Brain (organoid and tissue), 1 donor: ENCODE data around the gene LRRC32. TPM values are rescaled to one million over a fixed set of nuclear protein-coding genes. Genes with fewer than 3 reads are reported as not detected.

Experiments used
- polyA plus RNA-seq: library from polyadenylated mRNA; stranded (reverse); fragments of 350-450 nt; fragmentation: Illumina TruSeq; extraction: RNeasy Lipid Tissue Mini Kit (QIAGEN cat#74804); gene quantifications from one replicate; pipeline ENCODE4 v1.2.3, GENCODE V29; 2015; ENCODE audit warnings: low read depth, low replicate concordance; ENCODE audit not compliant: insufficient read depth

The LRRC32 gene
- polyA plus RNA-seq, 1 donor from 2014 or later, result 25.9 TPM

Other genes starting within 250 kb of the LRRC32 start
- gene EMSY, start 225.7 kb downstream of the LRRC32 start, polyA plus RNA-seq, result 16.1 TPM
- 3.2 TPM for gene TSKU, start 112.6 kb upstream of the LRRC32 start, polyA plus RNA-seq
- gene ACER3, start 190.2 kb upstream of the LRRC32 start, polyA plus RNA-seq, result 6.4 TPM